Spleen (tissue), 7 donors: Measurements from ENCODE around the gene SELENOM.
A peak's percentile ranks its signal among the peaks of the same experiment; 100 is the strongest.

Experiments used
- POLR2AphosphoS5 ChIP-seq, 3 donors: sonication (generic); formaldehyde crosslinking; IDR thresholded peaks; one replicate each; pipeline ENCODE4 v1.5.1; 2017; ENCODE audit warnings: antibody characterized with exemption in 3 of 3
- TF ChIP-seq, protein P1 (sequence below), 11 experiments: fragments of 200-600 bp in 7 of 11; fragments of 450-650 bp in 4 of 11; sonication (generic) in 4 of 11; IDR thresholded peaks in 8 of 11; conservative IDR thresholded peaks in 3 of 11; 1 replicate in 7 of 11; 2 replicates in 4 of 11; pipeline versions ENCODE4 v1.4.0 to v1.8.0; 2016 to 2021; ENCODE audit warnings: antibody characterized with exemption in 11 of 11, inconsistent platforms in 4 of 11, mild to moderate bottlenecking in 1 of 11
- donor health status: DM: no; HTN: no; CAD: no; lungs with moderate emphysema.
- donor health status: DM: no; HTN: no; CAD: no.
- donor health status: DM: no; HTN: no; CAD: no.

DNA sequence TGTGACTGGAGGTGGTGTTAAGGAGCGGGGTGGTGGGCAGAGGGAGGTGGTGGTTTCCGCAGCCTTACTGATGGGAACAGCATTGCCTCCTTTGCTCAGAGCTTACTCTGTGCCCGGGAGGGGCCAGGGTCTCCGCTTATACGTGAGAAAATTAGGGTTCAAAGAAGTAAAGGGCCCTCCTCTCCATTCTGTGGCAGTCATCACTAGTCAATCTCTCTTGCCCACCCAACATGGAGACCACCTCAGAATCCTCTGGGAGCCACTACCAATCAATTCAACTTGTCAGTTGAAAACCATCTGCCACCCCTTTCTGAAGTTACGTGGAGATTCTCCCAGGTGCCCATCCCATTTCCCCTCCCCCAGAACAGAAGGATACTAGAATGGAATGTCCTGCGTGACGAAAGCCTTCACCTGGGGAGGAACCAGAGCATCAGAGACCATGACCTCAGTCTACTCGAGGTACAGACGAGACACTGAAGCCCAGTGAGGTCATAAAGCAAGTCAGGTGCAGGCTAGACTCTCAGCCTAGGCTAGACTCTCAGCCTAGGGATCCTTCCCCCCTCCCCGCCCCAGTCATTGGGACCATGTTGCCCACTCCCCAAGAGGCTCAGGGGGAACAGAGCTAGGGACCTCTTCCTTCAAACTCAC, 2.0 kb downstream of the SELENOM start:
- TF ChIP-seq, protein P1, sequence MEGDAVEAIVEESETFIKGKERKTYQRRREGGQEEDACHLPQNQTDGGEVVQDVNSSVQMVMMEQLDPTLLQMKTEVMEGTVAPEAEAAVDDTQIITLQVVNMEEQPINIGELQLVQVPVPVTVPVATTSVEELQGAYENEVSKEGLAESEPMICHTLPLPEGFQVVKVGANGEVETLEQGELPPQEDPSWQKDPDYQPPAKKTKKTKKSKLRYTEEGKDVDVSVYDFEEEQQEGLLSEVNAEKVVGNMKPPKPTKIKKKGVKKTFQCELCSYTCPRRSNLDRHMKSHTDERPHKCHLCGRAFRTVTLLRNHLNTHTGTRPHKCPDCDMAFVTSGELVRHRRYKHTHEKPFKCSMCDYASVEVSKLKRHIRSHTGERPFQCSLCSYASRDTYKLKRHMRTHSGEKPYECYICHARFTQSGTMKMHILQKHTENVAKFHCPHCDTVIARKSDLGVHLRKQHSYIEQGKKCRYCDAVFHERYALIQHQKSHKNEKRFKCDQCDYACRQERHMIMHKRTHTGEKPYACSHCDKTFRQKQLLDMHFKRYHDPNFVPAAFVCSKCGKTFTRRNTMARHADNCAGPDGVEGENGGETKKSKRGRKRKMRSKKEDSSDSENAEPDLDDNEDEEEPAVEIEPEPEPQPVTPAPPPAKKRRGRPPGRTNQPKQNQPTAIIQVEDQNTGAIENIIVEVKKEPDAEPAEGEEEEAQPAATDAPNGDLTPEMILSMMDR (IDR thresholded peaks at IDR 0.05 in 8 of 11, conservative IDR thresholded peaks at IDR 0.05 in 3 of 11): no peak
- peak in 1 of 3 donors; percentile 19 for TF ChIP-seq POLR2AphosphoS5 (IDR thresholded peaks at IDR 0.05)
